Parathyroid adenoma (tissue), 2 donors: ENCODE measurements around the gene OR10A3.

Source experiments
- H2AFZ ChIP-seq: fragments of 300-600 bp; sonication (generic); one replicate; pipeline ENCODE4 v1.7.0; 2017; ENCODE audit warnings: antibody characterized with exemption, mild to moderate bottlenecking
- H3K27ac ChIP-seq: fragments of 300-600 bp; sonication (generic); one replicate; pipeline ENCODE4 v1.7.0; 2017
- H3K27me3 ChIP-seq: fragments of 300-600 bp; sonication (generic); one replicate; pipeline ENCODE4 v1.7.0; 2017; ENCODE audit warnings: low read length; ENCODE audit not compliant: control insufficient read depth, insufficient read depth
- H3K36me3 ChIP-seq: fragments of 300-600 bp; sonication (generic); one replicate; pipeline ENCODE4 v1.7.0; 2017; ENCODE audit warnings: low read length; ENCODE audit not compliant: control insufficient read depth, insufficient read depth
- H3K4me1 ChIP-seq: fragments of 300-600 bp; sonication (generic); one replicate; pipeline ENCODE4 v1.7.0; 2017; ENCODE audit warnings: control low read depth
- H3K4me2 ChIP-seq: fragments of 300-600 bp; sonication (generic); one replicate; pipeline ENCODE4 v1.7.0; 2017; ENCODE audit warnings: low read length
- H3K4me3 ChIP-seq: fragments of 300-600 bp; sonication (generic); one replicate; pipeline ENCODE4 v1.7.0; 2017; ENCODE audit warnings: low read depth, low read length
- H3K79me2 ChIP-seq: fragments of 300-600 bp; sonication (generic); one replicate; pipeline ENCODE4 v1.7.0; 2017; ENCODE audit warnings: control low read depth
- H3K9ac ChIP-seq: fragments of 300-600 bp; sonication (generic); one replicate; pipeline ENCODE4 v1.7.0; 2017; ENCODE audit warnings: mild to moderate bottlenecking
- H3K9me3 ChIP-seq: fragments of 300-600 bp; sonication (generic); one replicate; pipeline ENCODE4 v1.7.0; 2017; ENCODE audit warnings: low read length; ENCODE audit not compliant: control insufficient read depth
- TF ChIP-seq, protein P1 (sequence below): fragments of 300-600 bp; sonication (generic); IDR thresholded peaks from one replicate; pipeline ENCODE4 v1.7.0; 2017; ENCODE audit warnings: antibody characterized with exemption, mild to moderate bottlenecking
- donor health status: primary hyperparathyroidism.

The OR10A3 gene

DNA sequence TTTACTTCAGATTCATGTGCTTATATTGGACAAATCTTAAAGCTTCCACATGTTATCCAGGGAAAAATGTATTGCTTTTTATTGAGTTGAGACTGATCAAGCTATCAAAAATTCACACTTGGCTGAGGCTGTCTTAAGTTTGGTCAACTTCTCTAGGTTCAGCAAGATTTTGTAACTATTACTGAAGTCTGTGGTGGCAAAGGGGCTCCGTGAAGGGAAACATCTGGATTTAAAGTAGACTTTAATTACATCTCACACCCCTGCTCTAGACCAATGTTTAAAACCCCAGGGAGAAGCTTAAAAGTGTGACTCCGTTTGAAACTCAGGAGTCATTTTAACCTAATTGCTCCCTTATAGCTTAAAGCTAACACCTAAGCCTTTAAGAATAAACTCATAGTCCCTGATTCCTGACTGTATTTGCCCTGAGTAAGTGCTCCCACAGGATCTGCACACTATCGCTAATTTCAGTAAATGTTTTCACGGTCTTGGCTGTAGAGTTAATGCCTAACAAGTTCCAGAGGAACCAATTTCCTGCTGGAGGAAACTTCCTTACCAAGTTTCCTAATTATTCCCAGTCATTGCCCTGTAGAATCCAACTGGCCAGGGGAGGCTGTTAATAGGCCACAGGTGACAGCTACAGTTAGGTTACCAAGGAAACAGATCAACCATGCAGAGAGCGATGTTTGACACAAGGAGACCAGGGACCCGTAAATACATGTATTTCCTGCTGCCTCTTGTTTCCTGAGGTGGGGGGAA is 50.9 kb downstream of the OR10A3 start:
- Histone ChIP-seq H2AFZ (no peak overlapping the region), H3K4me1 (no peaks in the 10 kb centered on the region), H3K9me3 (no peaks in the 10 kb centered on the region), H3K79me2 (no peaks in the 10 kb centered on the region), H3K9ac (no peak overlapping the region), H3K27me3 (no peaks in the 10 kb centered on the region), H3K4me3 (no peak overlapping the region), H3K27ac (no peak overlapping the region), H3K36me3 (no peaks in the 10 kb centered on the region), H3K4me2 (no peak overlapping the region)
- TF ChIP-seq, protein P1, sequence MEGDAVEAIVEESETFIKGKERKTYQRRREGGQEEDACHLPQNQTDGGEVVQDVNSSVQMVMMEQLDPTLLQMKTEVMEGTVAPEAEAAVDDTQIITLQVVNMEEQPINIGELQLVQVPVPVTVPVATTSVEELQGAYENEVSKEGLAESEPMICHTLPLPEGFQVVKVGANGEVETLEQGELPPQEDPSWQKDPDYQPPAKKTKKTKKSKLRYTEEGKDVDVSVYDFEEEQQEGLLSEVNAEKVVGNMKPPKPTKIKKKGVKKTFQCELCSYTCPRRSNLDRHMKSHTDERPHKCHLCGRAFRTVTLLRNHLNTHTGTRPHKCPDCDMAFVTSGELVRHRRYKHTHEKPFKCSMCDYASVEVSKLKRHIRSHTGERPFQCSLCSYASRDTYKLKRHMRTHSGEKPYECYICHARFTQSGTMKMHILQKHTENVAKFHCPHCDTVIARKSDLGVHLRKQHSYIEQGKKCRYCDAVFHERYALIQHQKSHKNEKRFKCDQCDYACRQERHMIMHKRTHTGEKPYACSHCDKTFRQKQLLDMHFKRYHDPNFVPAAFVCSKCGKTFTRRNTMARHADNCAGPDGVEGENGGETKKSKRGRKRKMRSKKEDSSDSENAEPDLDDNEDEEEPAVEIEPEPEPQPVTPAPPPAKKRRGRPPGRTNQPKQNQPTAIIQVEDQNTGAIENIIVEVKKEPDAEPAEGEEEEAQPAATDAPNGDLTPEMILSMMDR: no peak

DNA sequence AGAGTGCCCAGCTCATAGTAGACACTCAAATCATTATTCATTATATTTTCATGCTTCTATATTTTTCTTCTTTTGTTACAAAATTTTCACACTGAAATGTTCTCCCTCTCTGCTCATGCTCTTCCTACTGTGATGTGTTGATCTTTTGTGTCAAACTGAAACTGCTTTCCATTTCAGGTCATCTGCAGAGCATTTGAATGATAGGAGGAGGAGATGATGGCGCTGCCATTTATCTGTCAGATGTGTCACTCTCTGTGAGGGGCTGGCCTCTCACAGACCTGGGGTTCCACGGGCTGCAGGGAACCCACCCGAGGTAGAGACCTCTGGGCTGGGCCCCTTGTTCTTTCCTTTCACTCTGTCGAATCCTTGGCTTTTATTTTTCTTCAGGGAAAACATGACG is 51.5 kb downstream of the OR10A3 start:
- H3K4me1 ChIP-seq: no peaks in the 10 kb centered on the region
- H3K9ac ChIP-seq: no peak overlapping the region
- no peaks in the 10 kb centered on the region for H3K27me3 ChIP-seq
- no peak overlapping the region for H2AFZ ChIP-seq
- H3K79me2 ChIP-seq: no peaks in the 10 kb centered on the region
- no peak overlapping the region for H3K27ac ChIP-seq
- no peaks in the 10 kb centered on the region for H3K9me3 ChIP-seq
- TF ChIP-seq, protein P1: no peak
- H3K36me3 ChIP-seq: no peaks in the 10 kb centered on the region
- no peak overlapping the region for H3K4me2 ChIP-seq
- no peak overlapping the region for H3K4me3 ChIP-seq
